Activated T-helper 17 cell treated with anti-CD3 and anti-CD28 coated beads, Interleukin-2, amount 50 U/mL, for 72 hours (primary cell): ENCODE measurements around the gene IFNK. TPM values are rescaled to one million over a fixed set of nuclear protein-coding genes. Genes with fewer than 3 reads are reported as not detected.

Experiments used
- ATAC-seq: fragments of 150-1000 bp; cut with Tn5 transposase; replicated peaks from 2 replicates; pipeline ENCODE4 v1.10.0; 2021; ENCODE audit warnings: mild to moderate bottlenecking, moderate library complexity
- H3K27ac Mint-ChIP-seq: one replicate; pipeline ENCODE4 v1.8.0; 2022; ENCODE audit warnings: mixed read lengths
- H3K27me3 Mint-ChIP-seq: one replicate; pipeline ENCODE4 v1.8.0; 2022; ENCODE audit warnings: mixed read lengths
- H3K36me3 Mint-ChIP-seq: one replicate; pipeline ENCODE4 v1.8.0; 2022; ENCODE audit warnings: low read depth, mild to moderate bottlenecking, mixed read lengths
- H3K4me1 Mint-ChIP-seq: one replicate; pipeline ENCODE4 v1.8.0; 2022; ENCODE audit warnings: mixed read lengths
- H3K4me3 Mint-ChIP-seq: one replicate; pipeline ENCODE4 v1.8.0; 2022; ENCODE audit warnings: mild to moderate bottlenecking, mixed read lengths
- H3K9me3 Mint-ChIP-seq: one replicate; pipeline ENCODE4 v1.8.0; 2022; ENCODE audit warnings: mixed read lengths
- total RNA-seq, 2 donors: library from RNA; stranded (reverse); gene quantifications; one replicate each; pipeline ENCODE4 v1.2.3, GENCODE V29; 2022

The IFNK gene, protein sequence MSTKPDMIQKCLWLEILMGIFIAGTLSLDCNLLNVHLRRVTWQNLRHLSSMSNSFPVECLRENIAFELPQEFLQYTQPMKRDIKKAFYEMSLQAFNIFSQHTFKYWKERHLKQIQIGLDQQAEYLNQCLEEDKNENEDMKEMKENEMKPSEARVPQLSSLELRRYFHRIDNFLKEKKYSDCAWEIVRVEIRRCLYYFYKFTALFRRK
- not detected for total RNA-seq

DNA sequence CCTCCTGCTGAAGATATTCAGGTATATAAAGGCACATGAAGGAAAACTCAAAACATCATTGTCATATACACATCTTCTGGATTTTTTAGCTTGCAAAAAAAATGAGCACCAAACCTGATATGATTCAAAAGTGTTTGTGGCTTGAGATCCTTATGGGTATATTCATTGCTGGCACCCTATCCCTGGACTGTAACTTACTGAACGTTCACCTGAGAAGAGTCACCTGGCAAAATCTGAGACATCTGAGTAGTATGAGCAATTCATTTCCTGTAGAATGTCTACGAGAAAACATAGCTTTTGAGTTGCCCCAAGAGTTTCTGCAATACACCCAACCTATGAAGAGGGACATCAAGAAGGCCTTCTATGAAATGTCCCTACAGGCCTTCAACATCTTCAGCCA, at the start of gene IFNK:
IFNK (plus strand) TSS at position 55 of the 400 bp plus-strand sequence; CDS start at position 102, 47 bp downstream.
- Mint-ChIP-seq H3K27me3 (peaks cover 8% of the 10 kb centered on the region), H3K27ac (no peak within 1 kb of the TSS), H3K4me3 (no peak within 1 kb of the TSS), H3K9me3 (no peaks in the 10 kb centered on the region), H3K4me1 (peaks cover 4% of the 10 kb centered on the region), H3K36me3 (no peaks in the 10 kb centered on the region)
- ATAC-seq: no peak

DNA sequence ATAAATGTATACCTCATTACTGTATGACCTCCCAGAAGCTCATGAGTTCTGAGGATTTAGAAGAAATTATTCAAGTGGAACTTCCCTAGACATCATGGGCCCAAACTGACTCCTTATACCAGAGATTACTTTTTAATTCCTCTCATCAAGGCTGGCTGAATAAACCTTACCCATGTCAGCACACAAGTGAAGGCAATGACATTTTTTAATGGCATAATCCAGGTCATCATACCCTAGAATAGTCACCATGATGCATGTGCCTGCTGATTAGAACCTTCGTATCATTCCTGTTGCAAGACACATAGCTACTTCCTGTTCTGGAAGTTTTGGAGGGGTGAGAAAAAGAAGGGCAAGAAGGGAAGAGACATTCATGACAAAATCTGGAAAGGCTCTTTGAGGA, 49.8 kb upstream of the IFNK start:
- H3K4me3 Mint-ChIP-seq: no peak overlapping the region

DNA sequence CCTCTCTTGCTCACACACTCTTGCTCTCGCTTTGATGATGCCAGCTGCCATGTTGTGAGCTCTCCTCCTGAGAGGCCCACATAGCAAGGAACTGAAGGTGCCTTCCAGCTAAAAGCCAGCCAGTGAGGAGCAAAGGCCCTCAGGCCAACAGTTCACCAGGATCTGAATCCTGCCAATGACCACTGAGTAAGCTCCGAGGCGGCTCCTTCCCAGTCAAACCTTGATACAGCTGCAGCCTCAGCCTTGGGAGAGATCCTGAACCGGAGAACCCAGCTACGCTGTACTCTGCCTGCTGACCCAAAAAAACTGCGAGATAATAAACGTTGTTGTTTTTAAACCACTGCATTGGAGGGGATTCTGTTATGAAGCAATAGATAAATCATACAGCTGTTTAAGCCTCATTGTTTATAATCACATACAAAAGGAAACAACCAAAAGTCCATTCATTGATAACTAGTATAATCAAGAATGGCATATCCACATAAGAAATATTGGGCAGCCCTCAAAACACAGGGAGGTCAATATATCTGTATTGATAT, 49.0 kb upstream of the IFNK start:
- Mint-ChIP-seq H3K27ac (no peak overlapping the region), H3K27me3 (no peaks in the 10 kb centered on the region), H3K4me3 (no peak overlapping the region), H3K9me3 (peaks cover 11% of the 10 kb centered on the region), H3K4me1 (no peaks in the 10 kb centered on the region), H3K36me3 (no peaks in the 10 kb centered on the region)
- ATAC-seq: no peak

More for the DNA sequence above, 49.8 kb upstream of the IFNK start:
- no peaks in the 10 kb centered on the region for H3K27me3 Mint-ChIP-seq
- no peak for ATAC-seq
- H3K9me3 Mint-ChIP-seq: peaks cover 11% of the 10 kb centered on the region
- no peaks in the 10 kb centered on the region for H3K36me3 Mint-ChIP-seq
- H3K4me1 Mint-ChIP-seq: no peaks in the 10 kb centered on the region
- H3K27ac Mint-ChIP-seq: no peak overlapping the region

DNA sequence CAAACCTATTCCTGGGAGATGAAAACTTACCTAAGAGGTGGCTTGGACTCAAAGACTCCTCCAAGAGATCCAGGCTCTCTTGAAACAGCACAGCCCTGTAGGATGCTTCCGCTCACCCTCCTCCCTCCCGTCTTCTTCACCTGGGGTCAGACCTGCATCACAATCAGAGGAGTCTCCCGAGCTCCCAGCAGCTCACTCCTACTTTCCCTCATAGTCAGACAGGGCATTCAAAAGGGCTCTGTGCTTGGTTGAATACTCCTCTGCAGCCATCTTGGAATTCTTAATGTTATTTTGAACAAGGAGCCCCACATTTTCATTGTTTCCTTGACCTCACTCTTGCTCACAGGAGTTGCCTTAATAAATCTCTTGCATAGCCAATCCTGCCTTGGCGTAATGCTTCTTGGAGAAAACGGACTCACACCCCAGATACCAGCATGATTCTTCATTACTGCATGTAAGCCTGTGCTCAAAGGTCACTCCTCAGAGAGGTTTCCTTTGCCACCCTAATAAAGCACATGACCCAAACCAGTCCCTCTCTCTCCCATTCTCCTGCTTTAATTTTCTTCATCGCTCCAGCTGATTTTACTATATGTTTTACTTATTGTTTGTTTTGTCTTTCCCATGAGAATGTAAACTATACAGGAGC, 47.1 kb upstream of the IFNK start:
- no peak overlapping the region for H3K27ac Mint-ChIP-seq
- no peak overlapping the region for H3K4me3 Mint-ChIP-seq
- no peaks in the 10 kb centered on the region for H3K27me3 Mint-ChIP-seq
- H3K36me3 Mint-ChIP-seq: no peaks in the 10 kb centered on the region
- H3K9me3 Mint-ChIP-seq: peaks cover 11% of the 10 kb centered on the region
- H3K4me1 Mint-ChIP-seq: no peaks in the 10 kb centered on the region
- ATAC-seq: no peak

DNA sequence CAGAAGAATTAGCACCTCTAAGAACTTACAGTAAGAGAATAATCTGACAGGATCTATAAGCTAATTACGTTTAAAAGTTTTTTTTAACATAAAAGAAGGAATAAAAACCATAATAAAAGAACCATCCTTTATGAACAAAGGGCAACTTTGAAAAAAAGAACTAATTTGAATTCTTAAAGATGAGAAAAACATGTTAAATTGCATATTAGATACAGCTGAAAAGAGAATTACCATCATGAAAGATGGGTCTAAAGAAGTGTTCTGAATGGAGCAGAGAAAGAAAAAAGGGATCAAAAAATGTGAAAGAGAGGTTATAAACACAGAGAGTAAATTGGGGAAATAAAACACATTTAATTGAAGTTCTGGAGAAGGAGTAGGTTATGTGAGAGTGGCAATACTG, 45.8 kb upstream of the IFNK start:
- no peaks in the 10 kb centered on the region for H3K4me1 Mint-ChIP-seq
- H3K27ac Mint-ChIP-seq: no peak overlapping the region
- no peaks in the 10 kb centered on the region for H3K27me3 Mint-ChIP-seq
- no peak overlapping the region for H3K4me3 Mint-ChIP-seq
- no peak for ATAC-seq
- peaks cover 11% of the 10 kb centered on the region for H3K9me3 Mint-ChIP-seq
- no peaks in the 10 kb centered on the region for H3K36me3 Mint-ChIP-seq

DNA sequence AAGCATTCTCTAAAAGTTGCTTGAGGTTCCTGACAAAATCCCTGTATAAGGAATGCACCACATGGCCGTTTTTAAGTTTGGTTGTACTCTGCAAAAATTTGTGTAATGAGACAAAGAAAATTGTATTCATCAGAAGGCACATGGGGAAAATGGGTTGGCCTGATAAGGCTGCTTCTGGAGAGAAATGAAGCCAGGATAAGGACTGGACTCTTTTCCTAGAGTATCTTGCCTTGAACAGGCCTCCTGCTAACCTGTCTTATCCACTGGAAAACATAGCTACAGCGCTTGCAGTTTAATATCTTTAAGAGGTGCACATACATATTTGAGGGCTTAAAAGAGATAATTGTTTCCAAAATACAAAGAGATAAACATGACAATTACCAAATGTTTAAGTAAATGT, 41.4 kb upstream of the IFNK start:
- Mint-ChIP-seq H3K36me3 (no peaks in the 10 kb centered on the region), H3K4me1 (peaks cover 6% of the 10 kb centered on the region), H3K27ac (no peak overlapping the region), H3K27me3 (no peaks in the 10 kb centered on the region), H3K9me3 (peaks cover 11% of the 10 kb centered on the region), H3K4me3 (no peak overlapping the region)
- ATAC-seq: no peak

DNA sequence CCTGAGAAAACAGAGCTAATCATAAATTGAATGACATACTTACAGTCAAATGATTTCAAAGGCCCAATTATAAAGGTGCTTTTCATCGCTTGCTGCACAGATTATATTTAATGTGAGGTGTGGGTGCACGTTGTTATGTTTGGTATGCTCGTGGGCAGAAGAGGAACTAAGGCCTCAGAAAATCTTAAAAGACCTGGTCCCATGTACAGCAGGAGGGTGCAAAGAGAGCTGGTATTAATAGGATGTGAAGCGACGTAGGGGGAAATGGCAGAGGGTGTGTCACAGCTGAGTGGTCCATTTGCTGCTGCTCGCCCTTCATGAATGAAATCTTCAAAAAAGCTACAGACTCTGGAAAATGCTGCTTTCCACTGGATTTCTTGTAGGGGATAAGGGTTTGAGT, 40.5 kb upstream of the IFNK start:
- Mint-ChIP-seq H3K36me3 (no peaks in the 10 kb centered on the region), H3K4me3 (no peak overlapping the region), H3K4me1 (peaks cover 6% of the 10 kb centered on the region), H3K27ac (no peak overlapping the region), H3K27me3 (no peaks in the 10 kb centered on the region), H3K9me3 (peaks cover 5% of the 10 kb centered on the region)
- no peak for ATAC-seq

DNA sequence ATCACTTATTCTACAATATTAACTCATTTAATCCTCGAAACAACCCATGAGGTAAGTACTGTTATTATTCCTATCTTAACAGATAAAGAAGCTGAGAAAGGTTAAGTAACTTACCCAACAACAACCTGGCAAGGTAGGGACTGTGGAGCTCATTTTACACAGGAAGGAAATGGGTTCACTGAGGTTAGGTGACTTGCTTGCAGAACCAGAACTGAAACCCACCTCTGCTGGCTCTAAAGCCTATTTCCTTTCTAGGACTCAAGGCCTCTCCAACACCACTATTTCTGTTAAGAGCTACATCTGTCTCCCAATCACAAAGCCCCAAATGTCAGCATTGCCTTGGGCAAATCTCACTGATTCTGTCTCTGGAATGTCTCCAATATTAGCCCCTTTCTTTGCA, 38.9 kb upstream of the IFNK start:
- H3K27me3 Mint-ChIP-seq: no peaks in the 10 kb centered on the region
- no peak for ATAC-seq
- H3K4me1 Mint-ChIP-seq: peaks cover 9% of the 10 kb centered on the region
- no peaks in the 10 kb centered on the region for H3K9me3 Mint-ChIP-seq
- H3K27ac Mint-ChIP-seq: no peak overlapping the region
- H3K4me3 Mint-ChIP-seq: no peak overlapping the region
- no peaks in the 10 kb centered on the region for H3K36me3 Mint-ChIP-seq

DNA sequence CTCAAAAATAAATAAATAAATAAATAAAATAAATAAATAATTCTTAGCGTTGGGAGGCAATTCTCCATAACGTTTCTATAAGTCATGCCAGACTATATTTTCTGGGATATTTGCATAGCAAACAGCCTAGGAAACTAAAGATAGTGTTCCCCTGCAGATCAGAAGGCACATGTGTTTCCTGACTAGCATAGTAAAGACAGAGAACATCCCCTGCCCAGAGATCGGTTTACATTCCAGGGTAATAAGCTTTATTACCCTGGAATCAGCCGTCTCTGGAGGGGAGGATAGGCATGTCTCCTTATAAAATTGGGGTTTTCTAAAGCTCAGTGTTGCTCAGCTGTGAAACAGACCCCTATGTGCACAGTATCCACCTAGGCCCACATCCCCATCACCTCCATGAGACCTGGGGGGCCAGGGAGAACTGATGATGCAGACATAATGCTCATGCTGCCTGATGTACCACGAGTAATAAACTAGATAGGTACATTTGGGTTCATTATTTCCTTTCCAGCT, 36.9 kb upstream of the IFNK start:
- ATAC-seq: no peak
- Mint-ChIP-seq H3K9me3 (no peaks in the 10 kb centered on the region), H3K36me3 (no peaks in the 10 kb centered on the region), H3K4me1 (peaks cover 9% of the 10 kb centered on the region), H3K27me3 (no peaks in the 10 kb centered on the region), H3K4me3 (no peak overlapping the region), H3K27ac (no peak overlapping the region)

DNA sequence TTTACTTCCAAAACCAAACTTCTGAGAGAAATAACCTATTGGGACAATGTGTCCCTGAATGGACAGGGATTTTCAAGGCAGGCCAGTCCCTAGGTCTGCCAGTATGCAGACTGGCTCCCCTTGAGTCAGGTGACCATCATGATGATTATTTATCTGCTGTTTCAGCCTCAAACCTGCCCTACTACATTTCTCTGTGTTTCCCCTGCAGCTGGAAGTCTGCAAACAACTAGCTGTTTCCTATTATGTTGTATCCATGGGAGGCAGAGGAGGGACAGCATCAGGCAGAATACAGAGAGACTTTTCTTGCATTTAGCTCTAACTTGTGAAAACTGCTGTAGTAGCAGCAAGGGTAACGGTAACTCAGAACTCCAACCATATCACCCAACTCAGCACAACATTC, 36.2 kb upstream of the IFNK start:
- ATAC-seq: no peak
- Mint-ChIP-seq H3K4me3 (no peak overlapping the region), H3K4me1 (peaks cover 9% of the 10 kb centered on the region)

DNA sequence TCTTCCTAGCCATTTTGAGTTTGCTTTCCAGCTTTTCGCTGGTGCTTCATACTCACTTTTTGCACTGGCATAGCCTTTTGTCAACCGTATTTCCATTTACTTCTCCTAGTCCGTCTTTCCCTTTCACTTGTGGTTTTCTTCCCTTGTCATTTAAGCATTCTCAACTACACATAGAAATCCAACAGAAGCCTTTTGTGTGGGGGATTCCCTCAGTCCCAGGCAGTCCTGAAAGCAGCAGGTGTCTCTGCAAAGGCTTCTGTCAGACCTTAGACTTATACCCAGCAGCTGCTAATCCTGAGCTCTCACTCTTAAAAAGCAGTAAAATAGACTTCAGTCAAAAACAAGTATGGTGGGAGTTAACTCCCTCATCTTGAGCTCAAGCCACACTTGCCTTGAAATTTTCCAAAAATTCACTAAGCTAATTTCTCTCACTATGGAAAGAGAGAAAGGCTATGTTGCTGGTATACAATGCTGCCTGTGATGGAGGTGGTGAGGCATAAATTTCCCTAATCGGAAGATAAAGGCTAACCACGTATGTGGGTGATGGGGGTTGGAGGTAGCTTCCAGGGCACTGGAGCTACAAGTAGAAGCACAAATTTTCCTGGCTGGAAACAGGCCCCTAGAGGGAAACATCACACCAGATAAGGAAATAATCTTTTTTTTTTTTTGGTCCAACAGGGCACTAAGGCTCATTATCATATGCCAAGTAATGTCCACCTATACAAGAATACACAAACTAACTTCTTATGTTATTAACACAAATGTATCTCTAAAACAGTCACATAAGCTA, 34.8 kb upstream of the IFNK start:
- no peak overlapping the region for H3K27ac Mint-ChIP-seq
- H3K36me3 Mint-ChIP-seq: no peaks in the 10 kb centered on the region
- peaks cover 9% of the 10 kb centered on the region for H3K4me1 Mint-ChIP-seq
- H3K4me3 Mint-ChIP-seq: no peak overlapping the region
- no peaks in the 10 kb centered on the region for H3K27me3 Mint-ChIP-seq
- H3K9me3 Mint-ChIP-seq: no peaks in the 10 kb centered on the region
- no peak for ATAC-seq

More for the DNA sequence above, 36.2 kb upstream of the IFNK start:
- Mint-ChIP-seq H3K36me3 (no peaks in the 10 kb centered on the region), H3K27me3 (no peaks in the 10 kb centered on the region), H3K27ac (no peak overlapping the region), H3K9me3 (no peaks in the 10 kb centered on the region)

DNA sequence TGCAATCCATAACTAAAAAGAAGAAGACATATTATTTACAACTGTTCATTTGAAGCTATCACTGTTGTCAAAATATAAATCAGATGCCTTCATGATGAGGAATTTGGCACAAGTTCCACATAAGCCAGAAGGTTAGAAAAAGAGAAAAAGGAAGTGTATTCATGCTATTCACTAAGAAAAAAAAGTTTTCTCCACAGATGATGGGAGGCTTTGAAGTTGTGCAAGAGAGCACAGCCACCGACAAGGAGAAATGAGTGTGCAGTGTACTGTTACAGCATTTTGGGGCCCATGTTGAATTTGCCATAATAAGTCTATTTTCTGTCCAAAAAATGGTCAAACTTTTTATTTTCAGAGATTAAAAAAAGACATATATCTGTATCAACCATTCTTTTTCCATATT, 32.9 kb upstream of the IFNK start:
- no peaks in the 10 kb centered on the region for H3K36me3 Mint-ChIP-seq
- H3K27ac Mint-ChIP-seq: no peak overlapping the region
- H3K4me1 Mint-ChIP-seq: peaks cover 4% of the 10 kb centered on the region
- ATAC-seq: no peak
- H3K4me3 Mint-ChIP-seq: no peak overlapping the region
- no peaks in the 10 kb centered on the region for H3K27me3 Mint-ChIP-seq
- H3K9me3 Mint-ChIP-seq: no peaks in the 10 kb centered on the region

DNA sequence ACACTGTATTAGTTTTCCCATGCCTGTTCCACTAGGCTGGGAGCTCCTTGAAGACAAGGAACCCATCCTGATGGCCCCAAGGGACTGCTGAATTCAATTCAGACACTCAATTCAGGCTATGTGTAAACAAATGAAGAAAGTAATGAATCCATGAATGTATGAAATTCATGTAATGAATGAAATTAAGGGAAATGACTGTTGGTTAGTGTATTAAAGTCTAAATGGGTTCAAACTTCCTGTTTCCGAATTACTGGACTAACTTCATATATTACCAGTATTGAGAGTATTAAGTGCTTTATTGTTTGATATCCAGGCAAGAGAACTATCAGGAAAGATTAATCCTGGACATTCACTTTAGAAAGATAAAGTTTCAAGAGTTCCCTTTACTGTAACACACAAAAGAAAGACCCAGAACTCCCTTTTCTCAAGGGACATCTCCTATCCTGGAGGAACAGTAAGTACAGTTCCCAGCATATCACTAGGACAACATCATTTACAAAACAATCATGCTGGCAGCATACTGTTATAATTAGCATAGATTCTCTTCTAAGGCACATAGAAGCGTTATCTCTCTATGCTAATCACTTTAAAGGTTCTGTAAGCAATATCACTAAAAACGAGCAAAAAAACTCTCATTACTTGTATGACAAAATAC, 28.5 kb upstream of the IFNK start:
- Mint-ChIP-seq H3K27me3 (no peaks in the 10 kb centered on the region), H3K9me3 (no peaks in the 10 kb centered on the region), H3K4me1 (no peaks in the 10 kb centered on the region), H3K4me3 (no peak overlapping the region), H3K36me3 (no peaks in the 10 kb centered on the region), H3K27ac (no peak overlapping the region)
- no peak for ATAC-seq

DNA sequence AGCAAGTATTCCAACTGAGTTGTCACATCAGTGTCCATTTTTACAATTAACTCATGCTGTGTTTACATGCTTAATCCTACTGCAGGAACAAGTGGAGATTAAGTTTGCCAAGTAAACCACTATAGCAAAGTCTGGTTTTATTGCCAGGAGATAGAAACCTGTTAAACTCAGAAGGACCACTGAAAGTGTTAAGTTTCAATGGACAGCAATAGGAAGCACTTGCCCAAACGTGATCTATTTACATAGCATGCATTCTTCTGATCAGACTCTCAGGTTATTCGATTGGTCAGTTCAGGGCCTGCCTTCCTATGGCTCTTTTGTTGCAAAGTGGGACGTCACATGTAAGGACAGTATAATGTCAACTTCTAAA, 28.0 kb upstream of the IFNK start:
- H3K9me3 Mint-ChIP-seq: no peaks in the 10 kb centered on the region
- H3K27ac Mint-ChIP-seq: no peak overlapping the region
- no peak for ATAC-seq
- H3K27me3 Mint-ChIP-seq: no peaks in the 10 kb centered on the region
- no peak overlapping the region for H3K4me3 Mint-ChIP-seq
- no peaks in the 10 kb centered on the region for H3K36me3 Mint-ChIP-seq
- no peaks in the 10 kb centered on the region for H3K4me1 Mint-ChIP-seq
